K562 (cell line): ENCODE measurements around the gene POLRMT. TPM values are rescaled to one million over a fixed set of nuclear protein-coding genes. Genes with fewer than 3 reads are reported as not detected.
A peak's percentile ranks its signal among the peaks of the same experiment; 100 is the strongest.

Experiments
- ATAC-seq: fragments of 200-7000 bp; cut with Tn5 transposase; 3 replicates; pipeline ENCODE4 v1.9.1; 2020; ENCODE audit warnings: moderate library complexity
- BruUV-seq: library from RNA; stranded (reverse); fragments of 400-500 nt; replicated peaks from 2 replicates; lab custom pipeline; 2021; lab: Mats Ljungman, UMichigan
- CTCF ChIA-PET: fragments of 300-600 bp; formaldehyde crosslinking; extraction: SDS; loops from one replicate; lab custom pipeline; 2021; ENCODE audit warnings: low intra/inter-chr PET ratio; lab: Yijun Ruan, JAX
- POLR2A ChIA-PET: fragments of 300-600, 350-650 bp; sonication (Branson Sonifier 250); formaldehyde crosslinking; extraction: SDS; loops from one replicate; lab custom pipeline; 2021; ENCODE audit warnings: antibody characterized with exemption, inconsistent platforms; lab: Yijun Ruan, JAX
- DNase-seq, 4 experiments: peaks; one replicate each; pipeline versions ENCODE4 v3.0.0 to v3.0.0-alpha.2; 2011 to 2018; ENCODE audit warnings: low spot score in 3 of 4, mixed read lengths in 3 of 4; ENCODE audit errors: extremely low read depth in 1 of 4
- FAIRE-seq: peaks from 2 replicates; lab custom pipeline; 2011; peaks lifted over from hg19 to GRCh38; lab: Jason Lieb, UNC
- H2AFZ ChIP-seq: 2 replicates; pipeline ENCODE4 v1.6.0; 2011; ENCODE audit warnings: low read depth, low read length, control low read depth, inconsistent platforms
- H3K27ac ChIP-seq: fragments of 200-600 bp; 3 replicates; pipeline ENCODE4 v1.8.0; 2011; ENCODE audit warnings: low read depth, mild to moderate bottlenecking, control low read depth, inconsistent platforms, low read length, moderate library complexity, mixed read lengths; ENCODE audit errors: extremely low read depth
- H3K27me3 ChIP-seq, 2 experiments: fragments of 300-600 bp in 1 of 2; 2 replicates in 1 of 2; 3 replicates in 1 of 2; pipeline versions ENCODE4 v1.6.0 to v1.8.0; 2011; ENCODE audit warnings: inconsistent platforms in 2 of 2, low read length in 2 of 2, mild to moderate bottlenecking in 1 of 2, mixed read lengths in 1 of 2, moderate library complexity in 1 of 2; ENCODE audit not compliant: control insufficient read depth in 2 of 2, insufficient read depth in 2 of 2
- H3K36me3 ChIP-seq: fragments of 300-600 bp; 3 replicates; pipeline ENCODE4 v1.8.0; 2011; ENCODE audit warnings: mild to moderate bottlenecking, low read length, inconsistent platforms; ENCODE audit not compliant: control insufficient read depth, insufficient read depth
- H3K4me1 ChIP-seq, 2 experiments: fragments of 200-600 bp in 1 of 2; replicated peaks in 1 of 2; 2 replicates in 1 of 2; 3 replicates in 1 of 2; pipeline versions ENCODE4 v1.5.1 to v1.8.0; 2011; ENCODE audit warnings: inconsistent platforms in 2 of 2, low read length in 2 of 2, mild to moderate bottlenecking in 1 of 2, mixed read lengths in 1 of 2, moderate library complexity in 1 of 2; ENCODE audit not compliant: control insufficient read depth in 2 of 2, insufficient read depth in 2 of 2
- H3K4me2 ChIP-seq: 2 replicates; pipeline ENCODE4 v1.6.1; 2011; ENCODE audit warnings: low read length, control low read depth, inconsistent platforms, mixed read lengths; ENCODE audit not compliant: insufficient read depth
- H3K4me3 ChIP-seq: fragments of 200-600 bp; sonication (generic), shearing (Covaris generic); 2 replicates; pipeline ENCODE4 v1.5.1; 2016; ENCODE audit warnings: control low read depth, inconsistent platforms
- H3K79me2 ChIP-seq: fragments of 200-600 bp; 3 replicates; pipeline ENCODE4 v1.8.0; 2011; ENCODE audit warnings: low read length, inconsistent platforms; ENCODE audit not compliant: control insufficient read depth, insufficient read depth
- H3K9ac ChIP-seq, 2 experiments: 2 replicates each; pipeline versions ENCODE4 v1.6.0 to v1.6.1; 2011; ENCODE audit warnings: low read depth in 2 of 2, low read length in 2 of 2, control low read depth in 1 of 2, inconsistent platforms in 1 of 2, mild to moderate bottlenecking in 1 of 2, mixed read lengths in 1 of 2; ENCODE audit not compliant: insufficient read depth in 1 of 2
- H3K9me1 ChIP-seq: one replicate; pipeline ENCODE4 v1.6.0; 2011; ENCODE audit warnings: inconsistent platforms, mild to moderate bottlenecking, low read length, moderate library complexity; ENCODE audit not compliant: control insufficient read depth, insufficient read depth
- H3K9me3 ChIP-seq: replicated peaks from 2 replicates; pipeline ENCODE4 v1.5.1; 2011; ENCODE audit warnings: low read depth, low read length, inconsistent platforms; ENCODE audit not compliant: control insufficient read depth, insufficient read depth
- H4K20me1 ChIP-seq: replicated peaks from 2 replicates; pipeline ENCODE4 v1.6.1; 2011; ENCODE audit warnings: low read length, inconsistent platforms, mixed read lengths; ENCODE audit not compliant: control insufficient read depth, insufficient read depth
- FOXK1 ChIP-seq: sonication (generic); formaldehyde crosslinking; IDR thresholded peaks from 2 replicates; pipeline ENCODE4 v1.8.0; 2022; ENCODE audit warnings: missing genetic modification reagents, mild to moderate bottlenecking, borderline replicate concordance
- PHF21A ChIP-seq: fragments of 450-650 bp; IDR thresholded peaks from 2 replicates; pipeline ENCODE4 v1.6.1; 2017; ENCODE audit warnings: low read depth, borderline replicate concordance
- POLR2A ChIP-seq: fragments of 450-650 bp; conservative IDR thresholded peaks from 2 replicates; pipeline ENCODE4 v1.6.1; 2016
- POLR2B ChIP-seq: fragments of 450-650 bp; IDR thresholded peaks from 2 replicates; pipeline ENCODE4 v1.6.1; 2018; ENCODE audit warnings: low read depth; ENCODE audit not compliant: partially characterized antibody
- POLR2G ChIP-seq: fragments of 200-400 bp; formaldehyde crosslinking; IDR thresholded peaks from 2 replicates; pipeline ENCODE4 v1.6.1; 2017; ENCODE audit warnings: low read depth, mild to moderate bottlenecking, antibody characterized with exemption, low read length, moderate library complexity
- RBFOX2 ChIP-seq: fragments of 200-400 bp; formaldehyde crosslinking; IDR thresholded peaks from 2 replicates; pipeline ENCODE4 v1.6.1; 2017; ENCODE audit warnings: low read depth, mild to moderate bottlenecking, low read length, moderate library complexity
- RBM22 ChIP-seq: fragments of 200-400 bp; formaldehyde crosslinking; IDR thresholded peaks from 2 replicates; pipeline ENCODE4 v1.6.1; 2018; ENCODE audit warnings: low read length, low read depth; ENCODE audit not compliant: poor library complexity, severe bottlenecking
- SLC30A9 ChIP-seq: fragments of 250-450 bp; sonication (Bioruptor Pico); IDR thresholded peaks from 2 replicates; pipeline ENCODE4 v1.8.0; 2022; ENCODE audit warnings: mild to moderate bottlenecking, moderate library complexity
- SUPT5H ChIP-seq: fragments of 450-650 bp; IDR thresholded peaks from 2 replicates; pipeline ENCODE4 v1.6.1; 2016
- TCF7L2 ChIP-seq: fragments of 150-350 bp; IDR thresholded peaks from 2 replicates; pipeline ENCODE4 v1.6.1; 2016; ENCODE audit warnings: low read depth, mild to moderate bottlenecking, low read length, moderate library complexity
- ZNF134 ChIP-seq: fragments of 250-450 bp; sonication (Bioruptor Pico); conservative IDR thresholded peaks from 2 replicates; pipeline ENCODE4 v1.4.0; 2020
- WGBS: fragments of 100-300 bp; shearing (Covaris generic); methylation state at CpG from one replicate; pipeline ENCODE4 v1.1.6; 2016; ENCODE audit warnings: low coverage, mixed read lengths; ENCODE audit not compliant: insufficient coverage; ENCODE audit errors: missing lambda C conversion rate; 5-methylcytosine and 5-hydroxymethylcytosine counted together
- in situ Hi-C: fragments of 300-500 bp; cut with MboI; formaldehyde crosslinking; loops from 4 replicates; pipeline ENCODE4 v1.15.0; 2018; ENCODE audit warnings: inconsistent platforms, mixed read lengths
- intact Hi-C: fragments of 100-400 bp; cut with micrococcal nuclease; formaldehyde crosslinking; loops from 2 replicates; pipeline ENCODE4 v1.14.2; 2022
- polyA plus RNA-seq, 8 experiments: library from polyadenylated mRNA; depleted of rRNA in 4 of 8; stranded (reverse) in 5 of 8; unstranded in 3 of 8; fragments of >200 nt; fragmentation: Nextera tagmentation in 2 of 8; fragmentation: Illumina TruSeq in 1 of 8; extraction: Ambion mirVana in 2 of 8; extraction: Trizol in 1 of 8; gene quantifications; 2 replicates each; pipeline versions ENCODE4 v1.2.1 to v1.2.3, GENCODE V29; 2011 to 2014; ENCODE audit warnings: inconsistent platforms in 1 of 8, missing spikeins in 1 of 8
- total RNA-seq, 7 experiments: library from RNA; depleted of rRNA in 6 of 7; stranded (reverse); fragments of >200 nt in 6 of 7; fragmentation: Illumina TruSeq in 2 of 7; extraction: Trizol in 2 of 7; gene quantifications; 2 replicates each; pipeline versions ENCODE4 v1.2.1 to v1.2.3, GENCODE V29; 2011 to 2021; ENCODE audit warnings: low replicate concordance in 1 of 7

POLRMT gene
- total and polyA plus RNA-seq, 9 of the 15 experiments (the other 6 are each of a cell fraction or from before 2014, with no cell fraction given): 30.3 to 144 (median 68.0) TPM

DNA sequence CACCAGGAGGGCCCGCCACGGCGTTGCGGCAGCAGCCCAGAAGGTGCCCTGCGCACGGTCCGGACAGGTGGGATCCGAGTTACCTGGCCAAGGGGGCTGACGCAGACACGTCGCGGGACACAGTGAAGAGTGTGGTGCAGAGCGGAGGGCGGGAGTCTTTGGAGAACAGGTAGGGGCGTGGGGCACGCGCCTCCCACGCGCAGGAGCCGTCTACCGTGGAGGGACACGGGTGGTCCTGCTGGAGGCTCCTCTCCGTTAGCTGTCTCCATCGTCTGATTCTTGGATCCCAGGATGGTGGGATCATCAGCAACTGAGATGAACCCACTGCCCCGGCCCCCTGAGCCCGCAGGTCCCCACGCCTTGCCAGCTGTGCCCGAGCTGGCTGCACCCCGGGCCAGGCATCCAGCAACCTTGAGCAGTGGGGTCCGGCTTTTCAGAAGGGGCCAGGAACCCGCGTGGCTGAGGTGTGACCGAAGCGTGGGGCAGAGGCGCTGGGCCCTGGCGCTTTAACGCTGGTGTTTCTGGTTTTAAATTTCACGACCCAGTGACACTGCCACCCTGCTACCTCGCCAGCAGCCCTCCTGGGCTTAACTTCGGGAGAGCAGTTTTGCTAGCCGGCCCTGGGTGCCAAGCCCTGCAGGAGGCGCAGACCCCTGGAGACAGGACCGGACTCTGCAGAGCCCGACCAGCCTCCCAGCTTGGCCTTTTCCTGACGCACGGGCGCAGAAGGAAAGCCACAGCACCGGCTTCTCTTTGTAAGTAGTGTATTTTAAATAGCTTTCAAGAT is 13.6 kb upstream of the POLRMT start:
- in situ Hi-C loops (no loop called here), intact Hi-C loops (no loop called here)
- no peak overlapping the region for H3K27ac ChIP-seq
- H3K4me2 ChIP-seq: no peak overlapping the region
- peaks cover 68% of the 10 kb centered on the region; the same call in 2 of the 3 replicates for H3K36me3 ChIP-seq
- H3K9me1 ChIP-seq: no peaks in the 10 kb centered on the region
- peak; percentile 22; the same call in 1 of the 2 replicates for TF ChIP-seq RBFOX2
- peak; percentile 15 for TF ChIP-seq POLR2B
- TF ChIP-seq SUPT5H: peak; percentile 51; the same call in 1 of the 2 replicates
- TF ChIP-seq POLR2A: peak; percentile 34; the same call in 1 of the 2 replicates
- TF ChIP-seq FOXK1 (CRISPR knock-in tag): no peak
- no peak for TF ChIP-seq ZNF134
- peak; percentile 66 for TF ChIP-seq RBM22
- no peak for TF ChIP-seq PHF21A
- no peak for TF ChIP-seq SLC30A9 (CRISPR knock-in tag)
- TF ChIP-seq POLR2G: peak; percentile 36
- TF ChIP-seq TCF7L2: no peak
- no TSS peak for BruUV-seq
- H3K9me3 ChIP-seq: no peaks in the 10 kb centered on the region
- ATAC-seq: 0 out of 3 replicates have a peak, but pooled peaks have one; percentile 8
- H3K4me1 ChIP-seq: peaks cover 0 to 34% of the 10 kb centered on the region in 2 experiments; a peak in 2 of 5 replicates
- no peak overlapping the region for H3K9ac ChIP-seq
- H4K20me1 ChIP-seq: no peaks in the 10 kb centered on the region
- no peak overlapping the region for H3K4me3 ChIP-seq
- 96% methylated on average over 31 of the region's 48 CpGs for WGBS
- POLR2A ChIA-PET: interaction anchor here (0.7 kb wide), 2 partner anchors 12 to 105 kb away, joined by 3 read pairs; no protein-coding TSS in a partner anchor
- CTCF ChIA-PET: no interaction called here
- H3K79me2 ChIP-seq: peaks cover under 1% of the 10 kb centered on the region; the same call in 1 of the 3 replicates
- peak in 1 of 4 experiments; percentile 7 for DNase-seq
- no peaks in the 10 kb centered on the region for H3K27me3 ChIP-seq
- FAIRE-seq: no peak
- H2AFZ ChIP-seq: no peak overlapping the region
